ENCODE results near the gene PEAK3.

The PEAK3 gene

DNA sequence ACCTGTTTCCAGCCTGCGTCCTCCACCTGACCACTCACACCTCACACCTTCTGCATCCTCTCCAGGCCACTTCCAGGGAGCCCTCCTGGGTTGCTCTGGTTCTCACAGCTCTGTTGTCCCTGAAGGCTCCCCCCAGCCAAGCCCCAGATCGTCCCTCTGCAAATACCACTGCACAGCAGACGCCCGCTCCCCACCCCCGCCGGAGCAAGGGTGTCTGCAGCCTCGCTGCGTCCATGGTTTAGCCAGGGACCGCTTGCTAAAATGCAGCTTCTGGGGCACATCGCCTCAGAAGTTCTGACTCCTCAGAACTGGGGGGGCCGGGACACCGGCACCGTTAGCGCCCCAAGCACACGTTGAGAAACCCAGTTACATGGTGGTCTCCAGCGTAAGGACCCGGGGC is 25.0 kb upstream of the PEAK3 start:
- H3K4me1 Mint-ChIP-seq (ENCODE audit: low read depth) = peaks cover 12% of the 10 kb centered on the region

DNA sequence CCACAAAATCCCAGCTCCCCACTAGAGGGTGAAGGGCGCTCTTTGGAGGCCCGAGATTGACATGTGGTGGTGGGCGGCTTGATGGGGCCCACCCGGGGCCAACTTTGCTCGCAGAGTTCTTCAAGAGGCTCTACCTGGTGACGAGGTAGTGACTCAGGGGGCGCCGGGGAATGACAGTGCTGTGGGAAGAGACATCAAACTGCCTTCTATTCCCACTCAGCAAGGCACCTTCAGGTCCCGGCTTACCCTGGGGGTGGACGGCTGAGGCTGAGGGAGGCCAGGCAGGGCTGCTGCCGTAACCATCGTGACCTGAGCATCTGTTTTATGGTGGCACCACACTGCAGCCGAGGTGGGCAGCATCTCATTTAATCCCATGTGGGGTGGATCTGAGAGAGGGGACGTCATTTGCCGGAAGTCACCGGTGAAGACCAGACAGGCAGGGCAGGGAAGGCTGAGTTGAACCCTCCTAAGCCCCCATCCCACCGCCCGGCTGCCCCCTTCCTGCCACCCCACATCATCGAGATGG is 24.4 kb upstream of the PEAK3 start:
- Mint-ChIP-seq H3K27ac (no peak overlapping the region), H3K36me3 (ENCODE audit: low read depth) (no peaks in the 10 kb centered on the region), H3K4me1 (ENCODE audit: low read depth) (peaks cover 13% of the 10 kb centered on the region), H3K4me3 (no peak overlapping the region), H3K9me3 (no peaks in the 10 kb centered on the region), H3K27me3 (peaks cover 73% of the 10 kb centered on the region)
- DNase-seq = no peak

More for the DNA sequence above, 25.0 kb upstream of the PEAK3 start:
- H3K9me3 Mint-ChIP-seq = no peaks in the 10 kb centered on the region
- no peak overlapping the region for H3K4me3 Mint-ChIP-seq
- DNase-seq = no peak
- H3K27ac Mint-ChIP-seq = no peak overlapping the region
- H3K27me3 Mint-ChIP-seq = peaks cover 72% of the 10 kb centered on the region
- H3K36me3 Mint-ChIP-seq (ENCODE audit: low read depth) = no peaks in the 10 kb centered on the region

DNA sequence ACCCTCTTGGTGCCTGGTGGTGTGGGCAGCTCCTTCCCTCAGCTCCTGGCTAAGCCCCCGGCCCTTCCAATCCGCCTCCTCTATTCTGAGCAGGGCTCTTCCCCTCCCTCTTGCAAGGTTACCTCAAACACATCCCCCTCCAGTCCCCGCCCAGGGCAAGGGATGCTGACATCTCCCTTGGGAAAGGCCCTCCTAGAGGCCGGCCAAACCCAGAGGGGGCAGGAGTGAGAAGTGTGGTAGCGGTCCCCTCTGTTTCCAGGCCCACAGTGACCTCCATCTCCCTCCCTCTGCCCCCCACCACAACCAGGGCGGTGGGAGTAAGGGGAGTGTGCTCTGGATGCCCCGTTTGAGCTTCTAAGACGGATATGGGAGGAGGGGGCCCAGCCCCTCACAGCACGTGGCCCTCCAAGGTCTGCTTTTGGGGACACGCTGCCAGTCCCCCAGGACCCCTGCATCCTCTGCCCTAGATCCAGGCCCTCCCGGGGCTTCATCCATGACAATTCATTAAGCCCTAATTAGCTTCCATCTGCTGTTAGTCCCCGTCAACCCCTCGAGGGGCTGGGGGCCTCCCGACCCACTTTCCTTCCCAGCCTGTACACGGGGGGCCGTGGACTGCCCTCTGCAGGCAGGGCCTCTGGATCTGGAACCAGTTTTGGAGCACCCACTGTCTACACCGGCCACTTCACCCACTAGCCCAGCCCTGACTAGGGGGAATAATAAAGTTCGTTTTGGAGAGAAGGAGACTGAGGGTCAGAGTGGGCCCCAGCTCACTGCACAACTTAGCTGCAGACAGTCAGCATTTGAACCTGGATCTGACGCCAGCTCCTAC is 23.7 kb upstream of the PEAK3 start:
- no peak overlapping the region for H3K27ac Mint-ChIP-seq

DNA sequence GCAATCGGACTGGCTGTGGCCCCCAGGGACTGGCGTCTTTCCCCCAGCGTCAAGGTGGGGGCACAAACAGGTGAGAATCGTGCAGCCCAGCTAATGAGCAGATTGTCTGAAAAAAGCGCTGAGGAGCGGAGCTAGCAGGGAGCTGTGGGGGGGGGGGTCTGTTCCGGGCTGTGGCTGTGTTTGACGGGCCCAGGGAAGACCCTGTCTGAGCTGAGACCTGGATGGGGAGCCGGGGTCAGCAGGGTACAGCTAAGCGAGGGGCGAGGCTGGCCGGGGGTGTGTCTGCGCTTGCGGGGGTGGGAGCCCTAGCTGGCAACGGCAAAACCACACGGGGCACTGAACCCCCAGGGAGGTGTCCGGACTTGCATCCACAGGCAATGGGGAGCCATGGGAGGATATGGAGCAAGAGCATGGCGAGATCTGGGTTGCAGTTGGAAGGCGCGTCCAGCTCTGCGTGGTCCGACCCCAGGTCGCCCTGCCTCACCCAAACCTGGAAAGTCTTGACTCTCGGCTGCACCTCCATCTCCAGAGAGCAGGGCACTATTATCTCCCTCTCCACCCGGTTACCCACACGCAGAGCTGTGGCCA is 21.3 kb upstream of the PEAK3 start:
- Mint-ChIP-seq H3K27me3 (peaks cover 50% of the 10 kb centered on the region), H3K4me3 (peak overlapping the region; percentile 10), H3K36me3 (ENCODE audit: low read depth) (no peaks in the 10 kb centered on the region), H3K4me1 (ENCODE audit: low read depth) (peaks cover 11% of the 10 kb centered on the region), H3K27ac (no peak overlapping the region), H3K9me3 (no peaks in the 10 kb centered on the region)
- DNase-seq = no peak

More for the DNA sequence above, 23.7 kb upstream of the PEAK3 start:
- H3K36me3 Mint-ChIP-seq (ENCODE audit: low read depth) = no peaks in the 10 kb centered on the region
- peaks cover 74% of the 10 kb centered on the region for H3K27me3 Mint-ChIP-seq
- H3K4me1 Mint-ChIP-seq (ENCODE audit: low read depth) = peaks cover 14% of the 10 kb centered on the region
- no peak overlapping the region for H3K4me3 Mint-ChIP-seq
- no peak for DNase-seq
- no peaks in the 10 kb centered on the region for H3K9me3 Mint-ChIP-seq

DNA sequence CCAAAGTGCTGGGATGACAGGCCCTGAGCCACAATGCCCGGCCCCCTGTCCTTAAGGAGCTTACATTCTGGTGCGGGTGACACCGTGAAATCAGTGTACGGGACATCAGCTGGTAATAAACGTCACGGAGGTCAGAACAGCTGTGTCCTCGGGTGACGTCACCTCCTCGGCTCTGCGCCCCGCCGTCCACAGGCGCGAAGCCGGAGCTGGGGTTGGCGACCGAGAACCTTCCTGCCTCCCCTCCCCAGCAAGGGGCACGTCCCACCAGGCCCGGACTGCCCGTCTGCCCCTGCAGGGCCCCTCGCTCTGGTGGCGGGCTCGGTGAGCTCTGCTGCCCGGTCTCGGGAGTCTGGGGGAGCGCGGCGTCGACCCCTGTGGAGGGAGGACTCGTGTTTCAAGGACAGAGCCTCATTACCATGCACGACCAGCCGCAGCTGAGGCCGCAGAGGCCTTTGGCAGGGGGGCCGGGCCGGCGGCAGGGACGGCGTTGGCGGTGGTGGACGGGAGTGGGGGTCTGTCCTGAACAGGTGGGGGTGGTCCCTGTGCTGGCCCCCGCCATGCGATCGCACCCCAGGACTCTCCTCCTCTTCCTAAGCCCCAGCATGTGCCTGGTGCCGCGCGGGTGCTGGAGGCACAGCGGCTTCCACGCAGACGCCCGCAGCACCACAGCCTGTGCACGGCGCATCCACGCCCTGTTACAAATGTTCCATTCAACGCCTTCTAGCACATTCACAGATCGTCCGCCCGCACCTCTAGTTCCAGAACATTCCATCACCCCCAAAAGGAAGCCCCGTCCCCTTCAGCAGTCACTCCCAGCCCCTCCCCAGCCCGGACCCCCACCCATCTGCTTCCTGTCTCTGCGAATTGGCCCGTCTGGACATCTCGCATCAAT is 20.6 kb upstream of the PEAK3 start:
- H3K4me1 Mint-ChIP-seq (ENCODE audit: low read depth) = peaks cover 11% of the 10 kb centered on the region
- DNase-seq = peak; percentile 48
- peak overlapping the region; percentile 10 for H3K4me3 Mint-ChIP-seq
- H3K27ac Mint-ChIP-seq = no peak overlapping the region
- no peaks in the 10 kb centered on the region for H3K36me3 Mint-ChIP-seq (ENCODE audit: low read depth)
- peaks cover 49% of the 10 kb centered on the region for H3K27me3 Mint-ChIP-seq
- no peaks in the 10 kb centered on the region for H3K9me3 Mint-ChIP-seq

DNA sequence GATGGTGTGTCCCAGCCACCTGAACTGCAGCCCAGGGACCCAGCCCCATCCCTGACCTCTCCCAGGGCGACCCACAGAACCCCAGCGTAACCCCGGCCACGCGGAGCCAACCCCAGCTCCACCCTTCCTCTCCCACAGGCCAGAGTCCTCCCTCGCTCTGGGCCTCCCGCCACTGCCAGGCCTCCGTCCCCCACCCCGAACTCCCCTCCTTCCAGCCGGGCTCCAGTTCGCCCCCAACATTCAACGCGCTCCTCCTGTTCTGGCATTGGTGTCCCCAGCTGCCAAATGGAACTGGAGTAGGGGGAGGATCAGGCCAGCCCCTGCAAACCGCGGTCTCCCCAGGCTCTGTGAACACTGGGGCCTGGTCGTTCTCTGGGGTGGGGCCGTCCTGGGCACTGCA is 18.6 kb upstream of the PEAK3 start:
- DNase-seq = no peak
- no peaks in the 10 kb centered on the region for H3K36me3 Mint-ChIP-seq (ENCODE audit: low read depth)
- peaks cover 11% of the 10 kb centered on the region for H3K4me1 Mint-ChIP-seq (ENCODE audit: low read depth)
- no peak overlapping the region for H3K4me3 Mint-ChIP-seq
- no peaks in the 10 kb centered on the region for H3K9me3 Mint-ChIP-seq
- H3K27ac Mint-ChIP-seq = no peak overlapping the region
- H3K27me3 Mint-ChIP-seq = peaks cover 33% of the 10 kb centered on the region

DNA sequence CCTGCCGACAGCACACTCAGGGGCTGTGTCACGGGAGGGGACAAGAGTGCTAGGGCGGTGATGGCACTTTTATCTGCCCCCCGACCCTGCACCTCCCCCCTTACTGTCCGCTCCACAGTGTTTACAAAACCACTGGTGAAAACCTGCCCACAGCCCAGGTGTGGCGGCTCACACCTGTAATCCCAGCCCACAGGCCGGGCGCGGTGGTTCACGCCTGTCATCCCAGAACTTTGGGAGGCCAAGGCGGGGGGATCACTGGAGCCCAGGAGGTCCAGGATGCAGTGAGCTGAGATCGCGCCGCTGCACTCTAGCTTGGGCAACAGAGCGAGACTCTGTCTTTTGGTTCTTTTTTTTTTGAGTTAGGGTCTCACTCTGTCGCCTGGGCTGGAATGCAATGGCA is 14.2 kb upstream of the PEAK3 start:
- H3K27me3 Mint-ChIP-seq = peaks cover under 1% of the 10 kb centered on the region
- no peaks in the 10 kb centered on the region for H3K9me3 Mint-ChIP-seq
- H3K4me3 Mint-ChIP-seq = no peak overlapping the region
- no peak overlapping the region for H3K27ac Mint-ChIP-seq
- H3K36me3 Mint-ChIP-seq (ENCODE audit: low read depth) = no peaks in the 10 kb centered on the region
- DNase-seq = no peak
- peaks cover 7% of the 10 kb centered on the region for H3K4me1 Mint-ChIP-seq (ENCODE audit: low read depth)

DNA sequence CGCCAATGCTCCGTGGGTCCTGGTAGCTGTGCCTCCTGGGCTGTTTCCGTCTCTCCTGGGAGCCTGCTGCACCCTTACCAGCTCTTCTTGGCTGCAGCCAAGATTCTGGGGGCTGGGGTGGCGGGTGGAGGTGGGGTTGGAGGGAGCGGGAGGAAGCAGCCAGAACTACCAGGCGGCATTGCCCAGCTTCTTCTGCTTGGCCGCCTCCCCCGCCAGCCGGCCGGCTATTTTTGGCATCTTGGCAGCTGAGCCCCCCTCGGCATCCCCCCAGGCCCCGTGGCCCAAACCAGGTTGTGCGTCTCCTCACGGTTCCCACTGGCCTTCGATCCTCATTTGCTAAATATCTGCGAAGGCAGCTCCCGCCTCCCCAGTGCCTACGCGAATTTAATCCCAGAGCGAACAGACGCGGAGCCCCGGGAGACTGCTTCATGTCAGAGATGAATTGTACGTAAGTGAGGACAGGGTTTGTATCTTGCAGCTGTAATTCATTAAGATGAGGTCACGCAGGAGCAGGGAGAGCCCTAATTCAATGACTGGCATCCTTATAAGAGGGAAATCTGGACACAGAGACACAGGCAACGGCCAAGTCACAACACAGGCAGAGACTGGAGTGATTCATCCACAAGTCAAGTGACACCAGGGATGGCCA is 12.8 kb upstream of the PEAK3 start:
- H3K27ac Mint-ChIP-seq = no peak overlapping the region
- H3K9me3 Mint-ChIP-seq = no peaks in the 10 kb centered on the region
- peaks cover 15% of the 10 kb centered on the region for H3K4me1 Mint-ChIP-seq (ENCODE audit: low read depth)
- no peak for DNase-seq
- no peaks in the 10 kb centered on the region for H3K36me3 Mint-ChIP-seq (ENCODE audit: low read depth)
- no peak overlapping the region for H3K4me3 Mint-ChIP-seq
- peaks cover 2% of the 10 kb centered on the region for H3K27me3 Mint-ChIP-seq

DNA sequence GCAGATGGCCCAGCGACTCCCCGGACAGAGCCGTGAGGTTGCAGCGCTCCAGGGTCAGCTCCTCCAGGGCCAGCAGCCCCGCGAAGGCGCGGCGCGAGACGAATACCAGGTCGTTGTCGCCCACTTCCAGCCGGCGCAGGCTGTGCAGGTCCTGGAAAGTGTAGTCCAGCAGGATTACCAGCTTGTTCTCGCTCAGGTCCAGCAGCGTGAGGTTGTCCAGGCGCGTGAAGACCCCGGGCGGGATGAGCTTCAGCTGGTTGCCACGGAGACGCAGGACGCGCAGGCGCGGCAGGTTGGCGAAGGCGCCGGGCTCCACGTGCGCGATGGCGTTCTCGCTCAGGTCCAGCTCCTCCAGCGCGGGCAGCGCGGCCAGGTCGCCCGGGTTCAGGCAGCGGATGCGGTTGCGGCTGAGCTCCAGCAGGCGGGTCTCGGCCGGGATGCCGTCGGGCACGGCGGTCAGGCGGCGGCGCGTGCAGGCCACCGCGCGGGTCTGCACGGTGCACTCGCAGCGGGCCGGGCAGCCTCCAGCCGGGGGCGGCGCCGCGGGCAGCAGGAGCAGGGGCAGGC is 9.3 kb upstream of the PEAK3 start:
- no peak for DNase-seq
- H3K27ac Mint-ChIP-seq = no peak overlapping the region
- peaks cover 10% of the 10 kb centered on the region for H3K27me3 Mint-ChIP-seq
- no peaks in the 10 kb centered on the region for H3K36me3 Mint-ChIP-seq (ENCODE audit: low read depth)
- no peaks in the 10 kb centered on the region for H3K9me3 Mint-ChIP-seq
- peak overlapping the region; percentile 66 for H3K4me3 Mint-ChIP-seq
- H3K4me1 Mint-ChIP-seq (ENCODE audit: low read depth) = peaks cover 28% of the 10 kb centered on the region

DNA sequence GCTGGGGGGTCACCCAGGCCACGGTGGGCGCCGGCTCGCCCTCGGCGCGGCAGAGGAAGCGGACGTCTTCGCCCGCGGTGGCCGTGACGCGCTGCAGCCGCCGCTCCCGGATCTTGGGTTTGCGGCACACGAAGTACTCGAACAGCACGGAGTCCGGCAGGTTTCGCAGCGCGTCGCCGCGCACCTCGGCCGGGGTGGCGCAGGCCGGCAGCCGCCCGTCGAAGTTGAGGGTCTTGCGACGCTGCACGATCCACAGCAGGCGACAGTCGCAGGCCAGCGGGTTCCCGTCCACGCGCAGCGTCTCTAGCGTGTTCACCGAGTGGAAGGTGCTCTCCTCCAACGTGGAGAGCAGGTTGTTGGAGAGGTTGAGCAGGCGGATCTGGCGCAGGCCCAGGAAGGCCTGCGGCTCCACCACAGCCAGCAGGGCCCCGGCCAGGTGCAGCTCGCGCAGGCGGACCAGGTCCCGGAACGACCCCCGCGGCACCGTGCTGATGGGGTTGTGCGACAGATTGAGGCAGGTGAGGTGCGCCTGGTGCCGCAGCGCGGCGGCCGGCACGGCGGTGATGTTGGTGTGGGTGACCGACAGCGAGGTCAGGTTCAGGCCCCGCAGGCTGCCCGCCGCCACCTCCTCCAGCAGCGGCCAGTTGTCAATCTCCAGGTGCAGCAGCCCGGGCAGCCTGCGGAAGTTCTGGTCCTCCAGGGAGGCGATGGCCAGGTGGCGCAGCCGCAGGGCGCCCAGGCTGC is 8.6 kb upstream of the PEAK3 start:
- H3K36me3 Mint-ChIP-seq (ENCODE audit: low read depth) = no peaks in the 10 kb centered on the region
- H3K9me3 Mint-ChIP-seq = no peaks in the 10 kb centered on the region
- H3K27me3 Mint-ChIP-seq = peaks cover 10% of the 10 kb centered on the region
- H3K4me3 Mint-ChIP-seq = peak overlapping the region; percentile 66
- no peak overlapping the region for H3K27ac Mint-ChIP-seq
- peak; percentile 59 for DNase-seq
- H3K4me1 Mint-ChIP-seq (ENCODE audit: low read depth) = peaks cover 28% of the 10 kb centered on the region

DNA sequence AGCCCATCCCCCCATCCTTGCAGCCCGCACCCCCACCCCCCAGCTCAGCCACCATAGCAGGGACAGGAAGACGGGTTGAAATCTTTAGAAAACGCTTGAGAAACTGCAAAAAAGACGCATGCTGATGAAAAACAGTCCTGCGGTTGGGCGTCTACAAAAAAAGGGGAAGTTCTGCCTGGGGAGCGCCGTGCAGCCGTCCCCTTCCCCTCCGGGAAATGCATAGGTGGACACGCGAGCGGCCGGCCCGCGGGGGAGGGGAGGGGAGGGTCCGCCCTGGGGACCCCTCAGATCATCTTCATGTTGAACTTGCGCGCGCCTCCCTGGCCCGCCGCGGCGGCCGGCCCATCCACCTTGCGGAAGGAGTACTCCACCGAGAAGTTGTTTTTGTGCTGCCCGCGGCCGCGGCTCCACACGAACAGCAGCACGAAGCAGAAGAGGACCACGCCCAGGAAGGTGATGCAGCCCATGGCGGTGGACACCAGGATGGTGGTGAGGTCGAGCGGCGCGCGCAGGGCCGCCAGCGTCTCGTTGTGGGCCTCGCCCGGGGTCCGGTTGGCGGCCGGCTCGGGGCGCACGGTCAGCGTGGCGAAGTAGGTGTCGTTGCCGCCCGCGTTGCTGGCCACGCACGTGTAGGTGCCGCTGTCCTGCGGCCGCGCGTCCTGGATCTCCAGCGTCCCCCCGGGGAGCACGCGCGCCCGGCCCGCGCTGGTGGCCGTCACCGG is 7.9 kb upstream of the PEAK3 start:
- peaks cover 26% of the 10 kb centered on the region for H3K4me1 Mint-ChIP-seq (ENCODE audit: low read depth)
- H3K4me3 Mint-ChIP-seq = peak overlapping the region; percentile 76
- no peaks in the 10 kb centered on the region for H3K9me3 Mint-ChIP-seq
- H3K27me3 Mint-ChIP-seq = peaks cover 10% of the 10 kb centered on the region
- peak overlapping the region; percentile 57 for H3K27ac Mint-ChIP-seq
- peak; percentile 66 for DNase-seq
- no peaks in the 10 kb centered on the region for H3K36me3 Mint-ChIP-seq (ENCODE audit: low read depth)

DNA sequence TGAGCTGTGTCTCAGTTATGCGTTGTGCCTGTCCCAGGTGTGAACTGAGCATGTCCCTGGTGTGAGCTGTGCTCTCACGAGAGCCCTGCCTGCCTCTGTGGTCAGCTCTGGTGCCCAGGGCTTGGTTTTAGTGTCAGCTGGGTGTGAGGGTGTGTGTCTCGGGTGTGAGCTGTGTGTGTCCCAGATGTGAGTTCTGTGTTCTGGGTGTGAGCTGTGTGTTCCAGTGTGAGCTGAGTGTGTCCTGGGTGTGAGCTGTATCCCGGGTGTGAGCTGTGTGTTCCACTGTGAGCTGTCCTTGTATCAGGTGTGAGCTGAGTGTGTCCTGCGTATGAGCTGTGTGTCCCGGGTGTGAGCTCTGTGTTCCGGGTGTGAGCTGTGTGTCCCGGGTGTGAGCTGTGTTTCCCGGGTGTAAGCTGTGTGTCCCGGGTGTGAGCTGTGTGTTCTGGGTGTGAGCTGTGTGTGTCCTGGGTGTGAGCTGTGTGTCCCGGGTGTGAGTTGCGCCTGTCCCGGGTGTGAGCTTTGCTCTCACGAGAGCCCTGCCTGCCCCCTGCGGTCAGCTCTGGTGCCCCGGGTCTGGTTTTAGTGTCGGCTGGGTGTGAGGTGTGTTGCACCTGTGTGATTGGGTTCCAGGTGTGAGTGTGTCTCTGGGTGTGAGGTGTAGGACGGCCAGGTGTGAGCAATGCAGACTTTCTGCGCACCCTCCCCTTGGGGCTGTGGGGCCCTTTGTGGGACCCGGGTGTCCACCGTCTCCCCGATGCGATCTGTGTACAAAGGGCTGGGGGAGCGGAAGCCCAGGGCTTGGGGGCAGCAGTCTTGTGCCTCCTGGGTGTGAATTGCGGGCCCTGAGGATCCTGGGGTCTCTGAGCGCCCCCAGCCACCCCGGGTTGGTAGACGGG is 7.1 kb upstream of the PEAK3 start:
- H3K4me1 Mint-ChIP-seq (ENCODE audit: low read depth) = peaks cover 26% of the 10 kb centered on the region
- no peak for DNase-seq
- H3K4me3 Mint-ChIP-seq = peak overlapping the region; percentile 76
- no peaks in the 10 kb centered on the region for H3K36me3 Mint-ChIP-seq (ENCODE audit: low read depth)
- no peaks in the 10 kb centered on the region for H3K9me3 Mint-ChIP-seq
- H3K27ac Mint-ChIP-seq = peak overlapping the region; percentile 61
- peaks cover 10% of the 10 kb centered on the region for H3K27me3 Mint-ChIP-seq
